ENCODE measurements around the gene KIF22.

DNA sequence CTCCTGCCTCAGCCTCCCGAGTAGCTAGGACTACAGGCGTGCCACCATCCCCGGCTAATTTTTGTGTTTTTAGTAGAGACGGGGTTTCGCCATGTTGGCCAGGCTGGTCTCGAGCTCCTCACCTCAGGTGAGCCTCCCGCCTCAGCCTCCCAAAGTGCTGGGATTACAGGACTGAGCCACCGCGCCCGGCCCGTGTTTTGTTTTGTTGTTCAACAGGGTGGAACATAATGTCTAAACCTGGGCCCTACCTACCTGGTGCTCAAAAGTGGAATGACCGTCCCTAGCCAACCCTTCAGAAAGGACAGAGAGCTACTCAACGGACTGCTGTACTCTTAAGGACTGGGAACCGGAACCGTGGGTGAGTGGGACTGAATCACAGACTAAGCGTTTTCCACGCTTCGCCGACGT lies 772 bp upstream of the KIF22 start:
- TF ChIP-seq TAF1 (IDR thresholded peaks at IDR 0.05; ENCODE audit: borderline replicate concordance, low read depth, low read length) (no peak), POLR2AphosphoS5 (IDR thresholded peaks at IDR 0.05; ENCODE audit: low read depth, low read length) (no peak)

All from GM12892 (cell line).